NB4 (cell line): Measurements from ENCODE around the gene CUTA.

Source experiments
- CTCF ChIP-seq: IDR thresholded peaks from one replicate; pipeline ENCODE4 v1.5.1; 2012; ENCODE audit warnings: low read depth, low read length
- MYC ChIP-seq: IDR thresholded peaks from 2 replicates; pipeline ENCODE4 v1.6.1; 2011; ENCODE audit warnings: low read depth, low read length
- POLR2A ChIP-seq: IDR thresholded peaks from 2 replicates; pipeline ENCODE4 v1.6.1; 2011; ENCODE audit warnings: mild to moderate bottlenecking; ENCODE audit not compliant: insufficient read length; ENCODE audit errors: extremely low read depth

GRCh38 chr6:33367009-33367714, 50.7 kb downstream of the CUTA start:
- TF ChIP-seq CTCF (no peak), MYC (no peak), POLR2A (no peak)
